IPS DF 19.7 (cell line): ENCODE measurements around the gene PLEKHM2.
"Not testable (repeated sequence)": the region's sequence is repeated elsewhere in the genome, so short reads cannot be mapped to it uniquely, and the experiment has no call there.

Source experiments
- DNase-seq: peaks from one replicate; pipeline ENCODE4 v3.0.0-alpha.2; 2013; ENCODE audit warnings: low read depth, low spot score

Gene PLEKHM2, protein sequence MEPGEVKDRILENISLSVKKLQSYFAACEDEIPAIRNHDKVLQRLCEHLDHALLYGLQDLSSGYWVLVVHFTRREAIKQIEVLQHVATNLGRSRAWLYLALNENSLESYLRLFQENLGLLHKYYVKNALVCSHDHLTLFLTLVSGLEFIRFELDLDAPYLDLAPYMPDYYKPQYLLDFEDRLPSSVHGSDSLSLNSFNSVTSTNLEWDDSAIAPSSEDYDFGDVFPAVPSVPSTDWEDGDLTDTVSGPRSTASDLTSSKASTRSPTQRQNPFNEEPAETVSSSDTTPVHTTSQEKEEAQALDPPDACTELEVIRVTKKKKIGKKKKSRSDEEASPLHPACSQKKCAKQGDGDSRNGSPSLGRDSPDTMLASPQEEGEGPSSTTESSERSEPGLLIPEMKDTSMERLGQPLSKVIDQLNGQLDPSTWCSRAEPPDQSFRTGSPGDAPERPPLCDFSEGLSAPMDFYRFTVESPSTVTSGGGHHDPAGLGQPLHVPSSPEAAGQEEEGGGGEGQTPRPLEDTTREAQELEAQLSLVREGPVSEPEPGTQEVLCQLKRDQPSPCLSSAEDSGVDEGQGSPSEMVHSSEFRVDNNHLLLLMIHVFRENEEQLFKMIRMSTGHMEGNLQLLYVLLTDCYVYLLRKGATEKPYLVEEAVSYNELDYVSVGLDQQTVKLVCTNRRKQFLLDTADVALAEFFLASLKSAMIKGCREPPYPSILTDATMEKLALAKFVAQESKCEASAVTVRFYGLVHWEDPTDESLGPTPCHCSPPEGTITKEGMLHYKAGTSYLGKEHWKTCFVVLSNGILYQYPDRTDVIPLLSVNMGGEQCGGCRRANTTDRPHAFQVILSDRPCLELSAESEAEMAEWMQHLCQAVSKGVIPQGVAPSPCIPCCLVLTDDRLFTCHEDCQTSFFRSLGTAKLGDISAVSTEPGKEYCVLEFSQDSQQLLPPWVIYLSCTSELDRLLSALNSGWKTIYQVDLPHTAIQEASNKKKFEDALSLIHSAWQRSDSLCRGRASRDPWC

DNA sequence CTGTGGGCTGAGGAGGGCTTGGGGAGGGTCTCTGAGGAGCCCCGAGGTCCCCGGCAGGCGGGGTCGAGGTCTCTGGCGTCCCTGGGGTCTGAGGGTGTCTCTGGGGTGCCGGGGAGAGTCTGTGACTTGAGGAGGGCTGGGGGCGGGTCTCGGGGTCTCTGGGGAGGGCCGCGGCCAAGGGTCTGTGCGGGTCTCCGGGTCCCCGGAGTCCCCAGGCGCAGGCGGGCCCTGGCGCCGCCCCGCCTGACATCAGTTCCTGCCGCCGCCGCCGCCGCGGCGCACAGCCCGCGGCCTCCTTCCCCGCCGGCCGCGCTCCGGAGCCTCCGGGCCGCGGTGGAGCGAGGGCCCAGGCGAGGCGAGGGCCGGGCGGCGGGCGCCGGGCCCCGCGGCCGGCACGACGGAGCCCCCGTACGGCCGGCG, at the start of gene PLEKHM2:
Gene PLEKHM2, plus strand, starts transcription at position 279 of the 420 bp plus-strand sequence. CDS start 239 bp downstream, outside the sequence.
- DNase-seq, result no peak

DNA sequence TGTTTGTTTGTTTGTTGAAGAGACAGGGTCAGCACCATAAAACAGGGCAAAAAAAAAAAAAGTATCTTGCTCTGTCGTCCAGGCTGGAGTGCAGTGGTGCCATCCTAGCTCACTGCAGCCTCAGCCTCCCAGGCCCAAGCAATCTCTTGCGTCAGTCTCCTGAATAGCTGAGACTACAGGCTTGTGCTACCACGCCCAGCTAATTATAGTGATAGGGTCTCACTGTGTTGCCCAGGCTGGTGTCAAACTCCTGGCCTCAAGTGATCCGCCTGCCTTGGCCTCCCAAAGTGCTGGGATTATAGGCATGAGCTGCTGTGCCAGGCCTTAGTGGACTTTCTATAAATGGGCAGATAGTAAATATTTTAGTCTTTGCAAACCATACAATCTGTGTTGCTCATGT, 47.7 kb upstream of the PLEKHM2 start:
- no peak for DNase-seq

DNA sequence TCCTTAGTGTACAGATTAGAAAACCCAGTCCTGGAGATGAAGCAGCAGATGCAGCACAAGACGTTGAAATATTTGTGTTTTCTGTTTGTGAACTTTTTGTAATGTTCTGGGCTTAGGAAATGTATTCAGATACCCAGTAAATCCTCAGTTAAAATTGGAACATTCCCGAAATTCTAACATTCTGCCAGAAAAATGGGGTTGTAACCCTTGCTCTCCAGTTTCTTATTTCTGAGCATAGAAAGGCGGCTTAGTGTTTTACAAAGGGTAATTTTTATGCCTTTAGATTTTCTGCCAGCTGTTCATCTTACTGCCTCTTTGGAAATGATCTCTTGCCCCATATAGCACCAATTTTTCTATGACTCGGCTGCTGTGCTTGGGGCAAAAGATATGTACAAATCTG, 46.3 kb upstream of the PLEKHM2 start:
- no peak for DNase-seq

GRCh38 chr1:15639262-15639661, 44.9 kb upstream of the PLEKHM2 start:
- DNase-seq, result no peak

GRCh38 chr1:15639931-15640330, 44.2 kb upstream of the PLEKHM2 start:
- DNase-seq, result no peak

DNA sequence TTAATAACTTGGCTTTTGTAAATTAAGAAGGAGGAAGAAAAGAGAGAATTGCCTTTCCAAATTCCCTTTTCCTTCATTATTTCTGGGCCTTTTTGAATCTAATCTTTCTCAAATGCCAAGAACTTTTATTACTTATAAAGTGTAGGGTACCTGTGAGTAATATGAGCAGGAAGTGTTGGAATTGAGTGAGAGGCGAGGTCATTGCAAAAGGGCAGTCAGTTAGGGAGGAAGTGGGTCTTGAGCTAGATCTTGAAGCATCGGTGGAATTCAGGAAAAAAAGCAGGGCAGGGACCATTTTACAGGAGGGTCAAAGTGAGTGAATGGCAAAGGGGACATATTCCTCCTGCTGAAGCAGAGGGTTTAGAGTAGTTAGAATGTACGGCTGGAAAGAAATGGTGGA, 43.5 kb upstream of the PLEKHM2 start:
- DNase-seq, result no peak

- DNase-seq, result no peak
Observed at GRCh38 chr1:15649937-15650336, 34.2 kb upstream of the PLEKHM2 start.

DNA sequence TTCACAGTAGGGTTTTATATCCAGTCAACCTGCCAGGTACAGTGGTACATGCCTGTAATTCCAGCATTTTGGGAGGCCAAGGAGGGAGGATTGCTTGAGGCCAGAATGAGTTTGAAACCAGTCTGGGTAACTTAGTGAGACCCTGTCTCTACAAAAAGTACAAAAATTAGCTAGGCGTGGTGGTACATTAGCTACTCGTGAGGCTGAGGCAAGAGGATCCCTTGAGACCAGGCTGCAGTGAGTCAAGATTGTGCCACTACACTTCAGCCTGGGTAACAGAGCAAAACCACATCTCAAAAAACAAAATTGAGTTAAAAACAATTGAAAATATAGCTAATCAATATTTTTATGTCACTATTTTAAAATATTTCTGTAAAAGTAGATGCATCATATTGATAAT, 33.7 kb upstream of the PLEKHM2 start:
- no peak for DNase-seq

- not testable (repeated sequence) for DNase-seq
Observed at GRCh38 chr1:15652130-15652529, 32.0 kb upstream of the PLEKHM2 start.

GRCh38 chr1:15654091-15654690, 29.9 kb upstream of the PLEKHM2 start:
- no peak for DNase-seq

DNA sequence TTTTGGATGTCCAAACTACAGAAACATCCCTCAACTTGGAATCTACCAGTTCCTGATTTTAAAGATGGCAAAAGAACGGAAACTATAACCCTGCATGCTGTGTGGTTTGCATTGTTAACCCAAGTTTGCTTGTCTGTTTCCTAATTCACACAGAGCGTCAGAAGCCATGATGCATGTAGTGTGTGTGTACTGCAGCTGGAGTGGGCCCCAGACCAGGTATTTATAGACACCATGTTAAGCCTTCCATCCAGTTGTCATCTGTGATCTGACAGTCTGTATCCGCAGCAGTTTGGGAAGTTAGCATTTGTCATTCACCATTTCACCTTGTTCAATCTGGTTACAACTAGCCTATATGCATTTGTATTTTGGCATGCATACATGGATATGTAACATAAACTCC, 27.7 kb upstream of the PLEKHM2 start:
- no peak for DNase-seq

DNA sequence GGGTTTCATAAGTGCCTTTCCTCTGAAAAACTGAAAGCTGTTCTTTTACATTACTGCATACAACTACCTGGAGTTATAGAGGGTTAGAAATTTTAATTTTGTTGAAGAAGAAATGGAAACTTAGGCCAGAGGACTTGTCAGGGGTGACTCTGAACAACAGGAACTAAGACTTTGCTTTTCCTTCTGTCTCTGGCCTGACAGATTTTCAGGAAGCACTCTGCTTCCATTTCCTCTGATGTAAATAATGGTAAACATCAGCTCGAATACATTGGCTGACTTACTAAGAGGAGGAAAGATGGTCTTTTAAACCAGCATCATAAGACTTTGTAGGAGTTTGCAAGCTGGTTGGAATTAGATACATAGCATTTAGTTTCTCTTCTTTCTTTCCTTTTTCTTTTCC, 27.1 kb upstream of the PLEKHM2 start:
- no peak for DNase-seq

- no peak for DNase-seq
Observed at GRCh38 chr1:15660151-15660550, 24.0 kb upstream of the PLEKHM2 start.

DNA sequence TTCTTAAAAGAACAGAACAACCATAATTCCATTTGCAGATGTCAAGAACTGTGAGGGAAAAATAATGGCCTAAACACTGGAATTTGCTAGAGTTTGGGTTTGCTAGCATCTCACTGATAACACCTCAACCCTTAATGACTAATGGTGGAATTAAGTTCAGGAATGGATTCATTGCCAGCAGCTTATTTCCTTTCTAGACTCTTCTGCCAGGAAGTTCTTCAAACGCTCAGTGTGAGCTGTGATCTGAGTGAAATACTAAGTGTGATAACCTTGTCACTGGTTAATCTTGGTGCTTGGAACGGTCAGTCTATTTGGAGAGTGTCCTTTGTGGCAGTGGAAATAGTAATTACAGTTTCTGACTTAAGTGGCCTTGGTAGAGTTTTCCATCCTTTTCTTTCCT, 21.6 kb upstream of the PLEKHM2 start:
- DNase-seq, result no peak

DNA sequence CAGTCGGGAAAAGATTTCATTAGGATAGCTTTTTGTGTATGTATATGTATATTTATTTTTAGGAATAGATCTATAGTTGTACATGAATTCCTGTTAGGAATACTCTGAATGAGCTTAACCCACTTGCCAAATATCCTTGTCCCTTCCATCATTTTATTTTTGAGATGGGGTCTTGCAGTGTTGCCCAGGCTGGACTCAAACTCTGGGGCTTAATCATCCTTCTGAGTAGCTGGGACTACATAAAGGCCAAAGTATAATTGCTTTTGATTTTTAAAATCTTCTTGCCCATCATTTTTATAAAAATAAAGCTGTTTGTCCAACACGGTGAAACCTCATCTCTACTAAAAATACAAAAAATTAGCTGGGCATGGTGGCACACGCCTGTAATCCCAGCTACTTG, 20.2 kb upstream of the PLEKHM2 start:
- no peak for DNase-seq

- no peak for DNase-seq
Observed at GRCh38 chr1:15667362-15667761, 16.8 kb upstream of the PLEKHM2 start.

DNA sequence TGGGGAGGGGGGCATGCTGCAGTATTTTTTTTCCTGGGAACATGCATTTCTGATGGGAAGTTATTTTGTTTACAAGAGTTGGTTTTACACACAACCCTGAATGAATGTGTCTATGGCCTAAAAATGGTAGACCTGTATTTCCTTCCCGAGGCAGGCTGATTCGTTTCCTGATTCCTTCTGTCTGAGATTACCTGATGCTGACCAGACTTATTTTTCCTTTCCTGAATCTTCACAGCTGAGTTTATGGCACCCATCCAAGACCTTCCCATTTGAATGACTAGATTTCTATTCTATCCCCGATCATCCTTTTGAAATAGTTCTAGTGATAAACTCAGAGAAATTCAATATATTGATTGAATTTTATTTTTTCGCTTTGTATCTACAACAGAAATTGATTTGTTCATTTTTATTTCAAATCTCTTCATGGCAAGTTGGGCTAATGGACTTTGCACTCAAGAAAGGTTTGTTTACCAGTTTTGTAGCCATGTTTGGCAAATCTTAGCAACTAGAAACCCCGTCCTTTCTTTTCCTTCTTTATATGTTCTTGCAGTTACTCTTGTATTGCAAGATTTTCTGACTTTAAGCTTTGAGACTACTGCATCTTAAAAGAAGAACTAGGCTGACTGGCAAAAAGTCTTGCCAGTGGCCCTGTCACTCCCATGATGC, 15.9 kb upstream of the PLEKHM2 start:
- DNase-seq, result no peak

- DNase-seq, result no peak
Observed at GRCh38 chr1:15669074-15669473, 15.0 kb upstream of the PLEKHM2 start.

DNA sequence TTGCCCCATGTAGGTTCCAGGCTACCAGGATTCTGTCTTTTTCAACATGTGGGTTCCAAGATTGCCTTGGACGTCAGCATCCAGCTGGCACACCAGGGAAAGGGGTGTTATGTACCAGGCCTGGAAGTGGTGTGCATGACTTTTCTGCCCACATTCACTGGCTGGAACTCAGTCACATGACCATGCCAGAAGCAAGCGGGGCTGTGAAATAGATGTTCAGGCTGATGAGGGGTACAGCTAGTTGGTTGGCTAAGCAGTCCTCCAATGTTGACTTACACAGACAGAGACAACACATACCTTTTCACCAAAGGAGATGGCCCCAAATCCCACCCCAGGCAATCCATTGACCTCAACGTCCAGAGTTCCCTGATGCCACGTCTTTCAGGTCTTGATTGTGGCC, 14.3 kb upstream of the PLEKHM2 start:
- no peak for DNase-seq

- no peak for DNase-seq
Observed at GRCh38 chr1:15671430-15671829, 12.7 kb upstream of the PLEKHM2 start.

GRCh38 chr1:15674386-15675159, 9.5 kb upstream of the PLEKHM2 start:
- no peak for DNase-seq
